K562 (cell line): ENCODE data around the gene ITGB1BP2. TPM values are rescaled to one million over a fixed set of nuclear protein-coding genes. Genes with fewer than 3 reads are reported as not detected.

ENCODE experiments used
- ARID3A ChIP-seq: IDR thresholded peaks from 2 replicates; pipeline ENCODE4 v1.6.1; 2012; ENCODE audit warnings: low read depth, low read length, improper control_type of control experiment, borderline replicate concordance
- HMG20B ChIP-seq: fragments of 250-450 bp; sonication (Bioruptor Pico); IDR thresholded peaks from 2 replicates; pipeline ENCODE4 v1.5.0; 2021; ENCODE audit warnings: mild to moderate bottlenecking
- MGA ChIP-seq: fragments of 450-650 bp; IDR thresholded peaks from 2 replicates; pipeline ENCODE4 v1.6.1; 2016; ENCODE audit warnings: mild to moderate bottlenecking, moderate library complexity
- PRDM10 ChIP-seq: fragments of 450-650 bp; IDR thresholded peaks from 2 replicates; pipeline ENCODE4 v1.6.1; 2018; ENCODE audit not compliant: partially characterized antibody
- RNF2 ChIP-seq: sonication (generic); IDR thresholded peaks from 2 replicates; pipeline ENCODE4 v1.6.1; 2016
- SP1 ChIP-seq: sonication (generic); formaldehyde crosslinking; IDR thresholded peaks from 2 replicates; pipeline ENCODE4 v1.8.1; 2022; ENCODE audit warnings: mild to moderate bottlenecking, missing genetic modification reagents
- STAT5A ChIP-seq: IDR thresholded peaks from 2 replicates; pipeline ENCODE4 v1.6.1; 2012; ENCODE audit warnings: low read length, inconsistent platforms, borderline replicate concordance
- TCF7L2 ChIP-seq: fragments of 150-350 bp; IDR thresholded peaks from 2 replicates; pipeline ENCODE4 v1.6.1; 2016; ENCODE audit warnings: low read depth, mild to moderate bottlenecking, low read length, moderate library complexity
- ZBTB17 ChIP-seq: fragments of 450-650 bp; formaldehyde crosslinking; IDR thresholded peaks from 2 replicates; pipeline ENCODE4 v1.4.0; 2020; ENCODE audit warnings: mild to moderate bottlenecking
- ZNF232 ChIP-seq: sonication (generic); formaldehyde crosslinking; IDR thresholded peaks from 2 replicates; pipeline ENCODE4 v1.8.0; 2022; ENCODE audit warnings: mild to moderate bottlenecking, missing genetic modification reagents
- ZNF3 ChIP-seq: fragments of 250-450 bp; sonication (Bioruptor Pico); IDR thresholded peaks from 2 replicates; pipeline ENCODE4 v1.5.0; 2021; ENCODE audit warnings: mild to moderate bottlenecking, moderate library complexity
- polyA plus RNA-seq, 8 experiments: library from polyadenylated mRNA; depleted of rRNA in 4 of 8; stranded (reverse) in 5 of 8; unstranded in 3 of 8; fragments of >200 nt; fragmentation: Nextera tagmentation in 2 of 8; fragmentation: Illumina TruSeq in 1 of 8; extraction: Ambion mirVana in 2 of 8; extraction: Trizol in 1 of 8; gene quantifications; 2 replicates each; pipeline versions ENCODE4 v1.2.1 to v1.2.3, GENCODE V29; 2011 to 2014; ENCODE audit warnings: inconsistent platforms in 1 of 8, missing spikeins in 1 of 8
- total RNA-seq, 7 experiments: library from RNA; depleted of rRNA in 6 of 7; stranded (reverse); fragments of >200 nt in 6 of 7; fragmentation: Illumina TruSeq in 2 of 7; extraction: Trizol in 2 of 7; gene quantifications; 2 replicates each; pipeline versions ENCODE4 v1.2.1 to v1.2.3, GENCODE V29; 2011 to 2021; ENCODE audit warnings: low replicate concordance in 1 of 7

Gene ITGB1BP2
- total and polyA plus RNA-seq, 9 of the 15 experiments (the other 6 are each of a cell fraction or from before 2014, with no cell fraction given): 1.6 to 4.0 (median 1.9) TPM

GRCh38 chrX:71283403-71284143, 18.0 kb upstream of the ITGB1BP2 start, which contains the start of gene NONO (continued):
- TF ChIP-seq ARID3A: no peak
- no peak for TF ChIP-seq ZBTB17 (CRISPR knock-in tag)
- TF ChIP-seq RNF2: no peak
- no peak for TF ChIP-seq ZNF3 (CRISPR knock-in tag)
- TF ChIP-seq HMG20B: no peak
- TF ChIP-seq STAT5A: no peak
- 0 out of 2 replicates have a peak, but pooled peaks have one; percentile 59 for TF ChIP-seq MGA
- no peak for TF ChIP-seq ZNF232
- TF ChIP-seq PRDM10: peak; percentile 37
- no peak for TF ChIP-seq TCF7L2
- no peak for TF ChIP-seq SP1 (CRISPR knock-in tag)
